Small intestine (tissue), 7 donors: ENCODE results near the gene ADARB2. TPM values are rescaled to one million over a fixed set of nuclear protein-coding genes. Genes with fewer than 3 reads are reported as not detected.

ENCODE experiments used
- DNase-seq, 2 donors: peaks; one replicate each; pipeline versions ENCODE4 v3.0.0 to v3.0.0-alpha.2; 2013
- FAIRE-seq: peaks from 2 replicates; lab custom pipeline; 2012; peaks lifted over from hg19 to GRCh38; lab: Jason Lieb, UNC
- H3K27ac ChIP-seq, 3 donors: one replicate each; pipeline ENCODE4 v1.5.1; 2013; ENCODE audit warnings: low read length in 2 of 3, mild to moderate bottlenecking in 2 of 3, control low read depth in 1 of 3, inconsistent platforms in 1 of 3, low read depth in 1 of 3, moderate library complexity in 1 of 3
- H3K27me3 ChIP-seq, 3 donors: one replicate each; pipeline ENCODE4 v1.6.1; 2013; ENCODE audit warnings: low read length in 3 of 3, inconsistent platforms in 1 of 3; ENCODE audit not compliant: control insufficient read depth in 3 of 3, insufficient read depth in 3 of 3
- H3K36me3 ChIP-seq, 3 donors: one replicate each; pipeline ENCODE4 v1.6.1; 2013; ENCODE audit warnings: low read length in 3 of 3, inconsistent platforms in 1 of 3, low read depth in 1 of 3, mild to moderate bottlenecking in 1 of 3, moderate library complexity in 1 of 3; ENCODE audit not compliant: control insufficient read depth in 3 of 3, insufficient read depth in 2 of 3
- H3K4me1 ChIP-seq, 3 donors: one replicate each; pipeline ENCODE4 v1.6.1; 2013; ENCODE audit warnings: low read length in 2 of 3, inconsistent platforms in 1 of 3, low read depth in 1 of 3, mild to moderate bottlenecking in 1 of 3, moderate library complexity in 1 of 3; ENCODE audit not compliant: control insufficient read depth in 3 of 3, insufficient read depth in 2 of 3
- H3K4me3 ChIP-seq, 3 donors: one replicate each; pipeline ENCODE4 v1.5.1; 2013; ENCODE audit warnings: low read length in 3 of 3, control low read depth in 1 of 3, inconsistent platforms in 1 of 3, low read depth in 1 of 3, mild to moderate bottlenecking in 1 of 3, moderate library complexity in 1 of 3
- H3K9me3 ChIP-seq, 2 donors: one replicate each; pipeline ENCODE4 v1.6.1; 2013; ENCODE audit warnings: low read depth in 1 of 2, low read length in 1 of 2; ENCODE audit not compliant: control insufficient read depth in 2 of 2, insufficient read depth in 1 of 2
- WGBS, 3 donors: extraction: QIAGEN DNeasy Blood & Tissue Kit; methylation state at CpG; one replicate each; pipeline ENCODE4 v1.1.7; 2013; 5-methylcytosine and 5-hydroxymethylcytosine counted together
- polyA plus RNA-seq, 4 donors: library from polyadenylated mRNA; stranded (reverse) in 3 of 4; unstranded in 1 of 4; fragments of 200-250 nt in 3 of 4; fragments of 120-200 nt in 1 of 4; gene quantifications; one replicate each; pipeline versions ENCODE4 v1.2.1 to v1.2.3, GENCODE V29; 2013
- donor health status: healthy with polysubstance abuse.
- donor health status: control.
- donor health status: control.
- donor health status: Bipolar disorder and iron deficiency.
- donor health status: healthy.

The ADARB2 gene
- polyA plus RNA-seq, 4 donors: 0.35 to 1.8 (median 0.94) TPM

- Histone ChIP-seq H3K4me1 (no peaks in the 10 kb centered on the region), H3K27me3 (peaks cover 0 to 21% (median 15%) of the 10 kb centered on the region in 3 donors), H3K27ac (no peak overlapping the region), H3K9me3 (no peaks in the 10 kb centered on the region), H3K4me3 (no peak overlapping the region), H3K36me3 (no peaks in the 10 kb centered on the region)
- DNase-seq (no peak), FAIRE-seq (no peak)
- 78 to 89% (median 87%) methylated on average over 10 of the region's 10 CpGs for WGBS, 3 donors
Observed at GRCh38 chr10:1743141-1743540, 5.8 kb upstream of the ADARB2 start.

GRCh38 chr10:1741450-1741849 is 4.1 kb upstream of the ADARB2 start:
- WGBS, 3 donors: 13 to 39% (median 26%) methylated on average over 2 of the region's 2 CpGs
- FAIRE-seq: no peak
- peaks cover 8 to 38% (median 25%) of the 10 kb centered on the region in 3 donors for H3K27me3 ChIP-seq
- peaks cover 0 to under 1% (median 0%) of the 10 kb centered on the region in 3 donors for H3K4me1 ChIP-seq
- no peaks in the 10 kb centered on the region for H3K9me3 ChIP-seq
- H3K36me3 ChIP-seq: no peaks in the 10 kb centered on the region
- no peak for DNase-seq
- H3K27ac ChIP-seq: no peak overlapping the region
- no peak overlapping the region for H3K4me3 ChIP-seq

- H3K36me3 ChIP-seq: no peaks in the 10 kb centered on the region
- H3K27ac ChIP-seq: no peak overlapping the region
- no peak overlapping the region for H3K4me3 ChIP-seq
- FAIRE-seq (no peak), DNase-seq (no peak)
- WGBS, 3 donors: 64 to 68% (median 64%) methylated on average over 14 of the region's 14 CpGs
- H3K9me3 ChIP-seq: no peaks in the 10 kb centered on the region
- peaks cover 9 to 51% (median 26%) of the 10 kb centered on the region in 3 donors for H3K27me3 ChIP-seq
- H3K4me1 ChIP-seq: peaks cover 0 to 5% (median 0%) of the 10 kb centered on the region in 3 donors
Observed at GRCh38 chr10:1739751-1740150, 2.4 kb upstream of the ADARB2 start.

GRCh38 chr10:1738950-1739349 is 1.6 kb upstream of the ADARB2 start:
- peaks cover 9 to 55% (median 26%) of the 10 kb centered on the region in 3 donors for H3K27me3 ChIP-seq
- WGBS, 3 donors: 43 to 50% (median 47%) methylated on average over 5 of the region's 5 CpGs
- H3K27ac ChIP-seq: no peak overlapping the region
- H3K4me3 ChIP-seq: no peak overlapping the region
- H3K9me3 ChIP-seq: no peaks in the 10 kb centered on the region
- DNase-seq (no peak), FAIRE-seq (no peak)
- H3K36me3 ChIP-seq: no peaks in the 10 kb centered on the region
- H3K4me1 ChIP-seq: peaks cover 0 to 5% (median 0%) of the 10 kb centered on the region in 3 donors

GRCh38 chr10:1736972-1737221 is 428 bp downstream of the ADARB2 start:
- Histone ChIP-seq H3K27me3 (peaks cover 9 to 65% (median 25%) of the 10 kb centered on the region in 3 donors), H3K9me3 (no peaks in the 10 kb centered on the region), H3K4me3 (peak overlapping the region in 1 of 3 donors; percentile 30)

GRCh38 chr10:1736144-1736971 is 967 bp downstream of the ADARB2 start:
- Histone ChIP-seq H3K27ac (no peak overlapping the region), H3K36me3 (no peaks in the 10 kb centered on the region), H3K4me3 (peak overlapping the region in 1 of 3 donors; percentile 30), H3K27me3 (peaks cover 9 to 65% (median 25%) of the 10 kb centered on the region in 3 donors), H3K4me1 (peaks cover 0 to 5% (median 0%) of the 10 kb centered on the region in 3 donors), H3K9me3 (no peaks in the 10 kb centered on the region)
- FAIRE-seq (no peak), DNase-seq (peak in 1 of 2 donors; percentile 8)
- 3 to 4% (median 3%) methylated on average over 34 to 43 of the region's 43 CpGs for WGBS, 3 donors

More at GRCh38 chr10:1736972-1737221, 428 bp downstream of the ADARB2 start:
- no peak for DNase-seq
- H3K4me1 ChIP-seq: peaks cover 0 to 5% (median 0%) of the 10 kb centered on the region in 3 donors
- WGBS, 3 donors: 1 to 3% (median 2%) methylated on average over 15 to 17 of the region's 17 CpGs
- no peaks in the 10 kb centered on the region for H3K36me3 ChIP-seq
- no peak for FAIRE-seq
- H3K27ac ChIP-seq: no peak overlapping the region

- Histone ChIP-seq H3K27me3 (peaks cover 9 to 65% (median 25%) of the 10 kb centered on the region in 3 donors), H3K9me3 (no peaks in the 10 kb centered on the region), H3K27ac (no peak overlapping the region), H3K4me3 (no peak overlapping the region), H3K4me1 (peaks cover 0 to 5% (median 0%) of the 10 kb centered on the region in 3 donors), H3K36me3 (no peaks in the 10 kb centered on the region)
- 41 to 51% (median 48%) methylated on average over 8 of the region's 8 CpGs for WGBS, 3 donors
- FAIRE-seq (no peak), DNase-seq (no peak)
Observed at GRCh38 chr10:1735562-1735961, 1.8 kb downstream of the ADARB2 start.

- no peak overlapping the region for H3K27ac ChIP-seq
- H3K4me1 ChIP-seq: peaks cover 0 to 5% (median 0%) of the 10 kb centered on the region in 3 donors
- H3K9me3 ChIP-seq: no peaks in the 10 kb centered on the region
- FAIRE-seq: no peak
- H3K36me3 ChIP-seq: no peaks in the 10 kb centered on the region
- H3K27me3 ChIP-seq: peaks cover 9 to 57% (median 15%) of the 10 kb centered on the region in 3 donors
- H3K4me3 ChIP-seq: no peak overlapping the region
- no peak for DNase-seq
- WGBS, 3 donors: 55 to 83% (median 57%) methylated on average over 3 of the region's 3 CpGs
Observed at GRCh38 chr10:1734288-1734687, 3.0 kb downstream of the ADARB2 start.
